Middle frontal gyrus (tissue), 1 donor: ENCODE data around the gene ARSA.
"Not testable (repeated sequence)": the region's sequence is repeated elsewhere in the genome, so short reads cannot be mapped to it uniquely, and the experiment has no call there.

Experiments
- DNase-seq: peaks from one replicate; pipeline ENCODE4 v3.0.0-alpha.2; 2015; ENCODE audit warnings: low spot score; ENCODE audit errors: extremely low spot score

Gene ARSA

GRCh38 chr22:50656122-50657070, 28.4 kb upstream of the ARSA start:
- DNase-seq: no peak

GRCh38 chr22:50654664-50655063, 26.7 kb upstream of the ARSA start:
- DNase-seq: not testable (repeated sequence)

GRCh38 chr22:50653256-50653655, 25.3 kb upstream of the ARSA start:
- no peak for DNase-seq

- DNase-seq: not testable (repeated sequence)
These were observed 15.8 kb upstream of the ARSA start for GRCh38 chr22:50643821-50644101.

GRCh38 chr22:50643021-50643820, 15.3 kb upstream of the ARSA start:
- DNase-seq: not testable (repeated sequence)

GRCh38 chr22:50641696-50642607, 14.0 kb upstream of the ARSA start:
- no peak for DNase-seq

GRCh38 chr22:50640857-50641647, 13.1 kb upstream of the ARSA start:
- DNase-seq: no peak

GRCh38 chr22:50640296-50640695, 12.3 kb upstream of the ARSA start:
- DNase-seq: not testable (repeated sequence)

GRCh38 chr22:50635591-50635990, 7.6 kb upstream of the ARSA start:
- DNase-seq: no peak

- no peak for DNase-seq
These were observed 5.8 kb upstream of the ARSA start for GRCh38 chr22:50633771-50634170.

GRCh38 chr22:50633086-50633485, 5.1 kb upstream of the ARSA start:
- no peak for DNase-seq

- no peak for DNase-seq
These were observed 2.4 kb upstream of the ARSA start for GRCh38 chr22:50630376-50630775.

- DNase-seq: no peak
These were observed 687 bp upstream of the ARSA start for GRCh38 chr22:50628543-50629134.

- no peak for DNase-seq
These were observed 906 bp downstream of the ARSA start for GRCh38 chr22:50626850-50627641.

GRCh38 chr22:50626314-50626849, 1.6 kb downstream of the ARSA start:
- DNase-seq: no peak

GRCh38 chr22:50625568-50626313, 2.2 kb downstream of the ARSA start:
- no peak for DNase-seq

- no peak for DNase-seq
These were observed 2.8 kb downstream of the ARSA start for GRCh38 chr22:50625131-50625567.
